Gastroesophageal sphincter (tissue), 4 donors: ENCODE results near the gene ZACN. TPM values are rescaled to one million over a fixed set of nuclear protein-coding genes. Genes with fewer than 3 reads are reported as not detected.

Source experiments
- ATAC-seq: fragments of 150-250 bp; one replicate; pipeline ENCODE4 v1.9.1; 2016; ENCODE audit warnings: mild to moderate bottlenecking, moderate library complexity
- H3K27ac ChIP-seq, 4 donors: fragments of 200-600 bp; sonication (generic) in 3 of 4; 1 replicate in 3 of 4; 2 replicates in 1 of 4; pipeline ENCODE4 v1.5.1; 2016 to 2019
- H3K27me3 ChIP-seq: fragments of 200-600 bp; sonication (generic); one replicate; pipeline ENCODE4 v1.5.1; 2019
- H3K36me3 ChIP-seq, 2 donors: fragments of 200-600 bp; sonication (generic); one replicate each; pipeline ENCODE4 v1.5.1; 2019; ENCODE audit warnings: control low read depth in 1 of 2
- H3K4me1 ChIP-seq, 3 donors: fragments of 200-600 bp; sonication (generic); 1 replicate in 2 of 3; 2 replicates in 1 of 3; pipeline ENCODE4 v1.5.1; 2016 to 2019; ENCODE audit warnings: control low read depth in 2 of 3
- H3K4me3 ChIP-seq, 2 donors: fragments of 200-600 bp; sonication (generic); one replicate each; pipeline ENCODE4 v1.5.1; 2019; ENCODE audit warnings: mild to moderate bottlenecking in 1 of 2, moderate library complexity in 1 of 2
- H3K9me3 ChIP-seq, 3 donors: fragments of 200-600 bp; sonication (generic); one replicate each; pipeline ENCODE4 v1.5.1; 2017 to 2019; ENCODE audit warnings: control low read depth in 2 of 3
- CTCF ChIP-seq, 4 experiments: fragments of 200-600 bp in 2 of 4; fragments of 450-650 bp in 2 of 4; sonication (generic) in 1 of 4; IDR thresholded peaks; one replicate each; pipeline ENCODE4 v1.5.1; 2017 to 2019; ENCODE audit warnings: antibody characterized with exemption in 4 of 4, mild to moderate bottlenecking in 2 of 4, moderate library complexity in 2 of 4
- EP300 ChIP-seq: sonication (generic); formaldehyde crosslinking; IDR thresholded peaks from one replicate; pipeline ENCODE4 v1.6.1; 2017; ENCODE audit warnings: antibody characterized with exemption, mild to moderate bottlenecking
- POLR2A ChIP-seq, 2 donors: fragments of 450-650 bp; IDR thresholded peaks; one replicate each; pipeline ENCODE4 v1.6.1; 2017; ENCODE audit warnings: antibody characterized with exemption in 2 of 2, mild to moderate bottlenecking in 2 of 2, moderate library complexity in 1 of 2
- POLR2AphosphoS5 ChIP-seq: sonication (generic); formaldehyde crosslinking; IDR thresholded peaks from one replicate; pipeline ENCODE4 v1.6.1; 2017; ENCODE audit warnings: antibody characterized with exemption
- WGBS, 2 donors: methylation state at CpG; one replicate each; pipeline ENCODE4 v1.1.5; 2018; ENCODE audit warnings: low coverage in 1 of 2; 5-methylcytosine and 5-hydroxymethylcytosine counted together
- total RNA-seq, 4 donors: library from RNA; depleted of rRNA; stranded (reverse); fragments of >200 nt; gene quantifications; one replicate each; pipeline ENCODE4 v1.1.0, GENCODE V29; 2016

ZACN gene
- total RNA-seq, 4 donors from 2014 or later = not detected

- WGBS, 2 donors = 30 to 43% methylated on average over 5 to 7 of the region's 13 CpGs
- Histone ChIP-seq H3K27ac (peak overlapping the region in 1 of 4 donors; percentile 35), H3K9me3 (no peaks in the 10 kb centered on the region), H3K4me3 (no peak overlapping the region), H3K36me3 (peaks cover 0 to 21% of the 10 kb centered on the region in 2 donors), H3K27me3 (no peaks in the 10 kb centered on the region), H3K4me1 (peaks cover 0 to 19% (median 11%) of the 10 kb centered on the region in 3 donors)
- ATAC-seq = no peak
- TF ChIP-seq CTCF (IDR thresholded peaks at IDR 0.05) = no peak
- TF ChIP-seq POLR2AphosphoS5 = no peak
- TF ChIP-seq POLR2A (IDR thresholded peaks at IDR 0.05) = no peak
- no peak for TF ChIP-seq EP300
Measured at GRCh38 chr17:76034428-76035350, 44.3 kb upstream of the ZACN start.

- no peaks in the 10 kb centered on the region for H3K9me3 ChIP-seq
- H3K4me1 ChIP-seq = peaks cover 0 to 19% (median 11%) of the 10 kb centered on the region in 3 donors
- WGBS, 2 donors = 0 to 28% methylated on average over 1 to 7 of the region's 22 CpGs
- H3K27me3 ChIP-seq = no peaks in the 10 kb centered on the region
- peak overlapping the region in 3 of 4 donors; percentile 69 to 75 (median 73) for H3K27ac ChIP-seq
- no peak overlapping the region for H3K4me3 ChIP-seq
- TF ChIP-seq POLR2A (IDR thresholded peaks at IDR 0.05) (no peak), CTCF (IDR thresholded peaks at IDR 0.05) (no peak), POLR2AphosphoS5 (peak; percentile 86), EP300 (no peak)
- ATAC-seq = peak; percentile 69
- peaks cover 0 to 41% of the 10 kb centered on the region in 2 donors for H3K36me3 ChIP-seq
Measured at GRCh38 chr17:76036497-76037261, 42.3 kb upstream of the ZACN start.

- H3K27ac ChIP-seq = peak overlapping the region in 3 of 4 donors; percentile 0 to 75 (median 69)
Measured at GRCh38 chr17:76038050-76038449, 40.9 kb upstream of the ZACN start.

GRCh38 chr17:76039121-76039520, 39.9 kb upstream of the ZACN start:
- H3K27me3 ChIP-seq = no peaks in the 10 kb centered on the region
- TF ChIP-seq POLR2A (IDR thresholded peaks at IDR 0.05) (no peak), CTCF (IDR thresholded peaks at IDR 0.05) (no peak), EP300 (no peak), POLR2AphosphoS5 (no peak)
- H3K9me3 ChIP-seq = no peaks in the 10 kb centered on the region
- H3K36me3 ChIP-seq = peaks cover 3 to 65% of the 10 kb centered on the region in 2 donors
- 61 to 80% methylated on average over 3 to 4 of the region's 6 CpGs for WGBS, 2 donors
- no peak overlapping the region for H3K4me3 ChIP-seq
- peaks cover 0 to 19% (median 11%) of the 10 kb centered on the region in 3 donors for H3K4me1 ChIP-seq
- peak; percentile 47 for ATAC-seq
- H3K27ac ChIP-seq = peak overlapping the region in 3 of 4 donors; percentile 61 to 75 (median 69)

More at GRCh38 chr17:76038050-76038449, 40.9 kb upstream of the ZACN start:
- Histone ChIP-seq H3K4me1 (peaks cover 0 to 19% (median 11%) of the 10 kb centered on the region in 3 donors), H3K27me3 (no peaks in the 10 kb centered on the region), H3K4me3 (no peak overlapping the region), H3K9me3 (no peaks in the 10 kb centered on the region), H3K36me3 (peaks cover 3 to 54% of the 10 kb centered on the region in 2 donors)
- TF ChIP-seq POLR2A (IDR thresholded peaks at IDR 0.05) = no peak
- TF ChIP-seq POLR2AphosphoS5 = no peak
- no peak for TF ChIP-seq EP300
- no peak for TF ChIP-seq CTCF (IDR thresholded peaks at IDR 0.05)
- ATAC-seq = no peak
- 71 to 73% methylated on average over 2 to 3 of the region's 3 CpGs for WGBS, 2 donors
